CD4-positive, alpha-beta memory T cell (primary cell): ENCODE data around the gene NDUFS6. TPM values are rescaled to one million over a fixed set of nuclear protein-coding genes. Genes with fewer than 3 reads are reported as not detected.
"Not testable (repeated sequence)": the region's sequence is repeated elsewhere in the genome, so short reads cannot be mapped to it uniquely, and the experiment has no call there.

ENCODE experiments used
- CTCF ChIA-PET: fragments of 350-600 bp; sonication (Branson Sonifier 250); formaldehyde crosslinking; loops from one replicate; lab custom pipeline; 2021; ENCODE audit warnings: inconsistent platforms; ENCODE audit not compliant: partially characterized antibody; lab: Charles Lee
- POLR2A ChIA-PET: fragments of 350-600 bp; sonication (Branson Sonifier 250); formaldehyde crosslinking; loops from one replicate; lab custom pipeline; 2021; ENCODE audit not compliant: partially characterized antibody; lab: Charles Lee
- DNase-seq, 5 donors: peaks; one replicate each; pipeline versions ENCODE4 v3.0.0 to v3.0.0-alpha.2; 2020 to 2022; ENCODE audit warnings: mixed read lengths in 1 of 5
- H3K27ac ChIP-seq: one replicate; pipeline ENCODE4 v1.7.0; 2013; ENCODE audit warnings: low read depth, low read length
- H3K27me3 ChIP-seq: 2 replicates; pipeline ENCODE4 v1.7.0; 2013; ENCODE audit warnings: mild to moderate bottlenecking, low read length, moderate library complexity; ENCODE audit not compliant: insufficient read depth
- H3K36me3 ChIP-seq: 2 replicates; pipeline ENCODE4 v1.7.0; 2013; ENCODE audit warnings: mild to moderate bottlenecking, low read length, moderate library complexity; ENCODE audit not compliant: insufficient read depth
- H3K4me1 ChIP-seq: 2 replicates; pipeline ENCODE4 v1.7.0; 2013; ENCODE audit warnings: mild to moderate bottlenecking, low read length, moderate library complexity; ENCODE audit not compliant: insufficient read depth
- H3K4me3 ChIP-seq, 2 donors: one replicate each; pipeline ENCODE4 v1.7.0; 2013; ENCODE audit warnings: low read length in 2 of 2, mild to moderate bottlenecking in 1 of 2
- H3K9me3 ChIP-seq, 2 donors: one replicate each; pipeline ENCODE4 v1.7.0; 2013; ENCODE audit warnings: low read length in 2 of 2, control low read depth in 1 of 2; ENCODE audit not compliant: control insufficient read depth in 1 of 2
- H3K27ac Mint-ChIP-seq, 7 donors: one replicate each; pipeline ENCODE4 v1.8.0; 2020 to 2021; ENCODE audit warnings: mixed read lengths in 7 of 7, mild to moderate bottlenecking in 6 of 7, inconsistent platforms in 3 of 7, moderate library complexity in 3 of 7
- H3K27me3 Mint-ChIP-seq, 2 donors: one replicate each; pipeline ENCODE4 v1.8.0; 2020 to 2021; ENCODE audit warnings: mixed read lengths in 2 of 2
- H3K36me3 Mint-ChIP-seq, 2 donors: one replicate each; pipeline ENCODE4 v1.8.0; 2020 to 2021; ENCODE audit warnings: mixed read lengths in 2 of 2, inconsistent platforms in 1 of 2, mild to moderate bottlenecking in 1 of 2
- H3K4me1 Mint-ChIP-seq, 4 donors: one replicate each; pipeline ENCODE4 v1.8.0; 2020 to 2021; ENCODE audit warnings: mixed read lengths in 4 of 4, mild to moderate bottlenecking in 1 of 4
- H3K4me3 Mint-ChIP-seq, 8 donors: one replicate each; pipeline ENCODE4 v1.8.0; 2020 to 2021; ENCODE audit warnings: mixed read lengths in 8 of 8, mild to moderate bottlenecking in 7 of 8, moderate library complexity in 6 of 8, inconsistent platforms in 3 of 8
- H3K9me3 Mint-ChIP-seq, 8 donors: one replicate each; pipeline ENCODE4 v1.8.0; 2020 to 2021; ENCODE audit warnings: mixed read lengths in 8 of 8, mild to moderate bottlenecking in 5 of 8, inconsistent platforms in 3 of 8, moderate library complexity in 1 of 8
- intact Hi-C: fragments of 100-400 bp; cut with micrococcal nuclease; formaldehyde crosslinking; loops from one replicate; pipeline ENCODE4 v1.15.1; 2023
- polyA plus RNA-seq, 2 donors: library from polyadenylated mRNA; unstranded; fragments of 300-500 nt; fragmentation: Illumina TruSeq; gene quantifications; one replicate each; pipeline ENCODE4 v1.2.3, GENCODE V29; 2021
- total RNA-seq, 2 experiments: library from RNA; stranded (reverse); gene quantifications; one replicate each; pipeline ENCODE4 v1.2.3, GENCODE V29; 2021

NDUFS6 gene
- total and polyA plus RNA-seq, 4 experiments from 2014 or later, result 14.4 to 79.0 (median 38.5) TPM

DNA sequence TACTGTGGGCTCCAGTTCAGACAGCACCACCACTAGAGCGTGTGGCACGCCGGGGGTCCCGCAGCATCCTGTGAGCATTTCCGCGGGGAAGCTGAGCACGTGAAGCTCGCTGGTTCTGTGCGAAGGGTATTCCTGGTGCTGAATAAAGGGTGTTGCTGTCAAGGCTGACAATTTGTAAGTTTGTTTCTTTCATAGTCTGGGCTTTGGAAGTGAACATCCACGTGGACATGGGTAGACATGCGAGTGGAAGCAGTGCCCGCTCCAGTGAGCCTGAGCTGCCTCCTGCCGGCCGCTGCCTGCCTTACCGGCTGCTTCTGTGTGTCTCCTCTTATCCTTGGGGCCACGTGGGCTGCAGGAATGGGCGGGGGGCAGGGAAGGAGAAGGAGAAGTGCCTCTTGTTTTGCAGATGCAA, 14.7 kb downstream of the NDUFS6 start:
- POLR2A ChIA-PET, result no interaction called here
- Histone ChIP-seq H3K27me3 (no peaks in the 10 kb centered on the region), H3K4me1 (no peaks in the 10 kb centered on the region), H3K27ac (no peak overlapping the region), H3K36me3 (peaks cover 56% of the 10 kb centered on the region), H3K4me3 (no peak overlapping the region), H3K9me3 (no peaks in the 10 kb centered on the region)
- intact Hi-C loops, result no loop called here
- Mint-ChIP-seq H3K9me3 (no peaks in the 10 kb centered on the region), H3K36me3 (peaks cover 81 to 90% of the 10 kb centered on the region in 2 donors), H3K27ac (peak overlapping the region in 1 of 7 donors; percentile 10), H3K4me3 (no peak overlapping the region), H3K4me1 (peaks cover 0 to 6% (median 3%) of the 10 kb centered on the region in 4 donors), H3K27me3 (no peaks in the 10 kb centered on the region)
- CTCF ChIA-PET, result no interaction called here
- DNase-seq, result no peak

DNA sequence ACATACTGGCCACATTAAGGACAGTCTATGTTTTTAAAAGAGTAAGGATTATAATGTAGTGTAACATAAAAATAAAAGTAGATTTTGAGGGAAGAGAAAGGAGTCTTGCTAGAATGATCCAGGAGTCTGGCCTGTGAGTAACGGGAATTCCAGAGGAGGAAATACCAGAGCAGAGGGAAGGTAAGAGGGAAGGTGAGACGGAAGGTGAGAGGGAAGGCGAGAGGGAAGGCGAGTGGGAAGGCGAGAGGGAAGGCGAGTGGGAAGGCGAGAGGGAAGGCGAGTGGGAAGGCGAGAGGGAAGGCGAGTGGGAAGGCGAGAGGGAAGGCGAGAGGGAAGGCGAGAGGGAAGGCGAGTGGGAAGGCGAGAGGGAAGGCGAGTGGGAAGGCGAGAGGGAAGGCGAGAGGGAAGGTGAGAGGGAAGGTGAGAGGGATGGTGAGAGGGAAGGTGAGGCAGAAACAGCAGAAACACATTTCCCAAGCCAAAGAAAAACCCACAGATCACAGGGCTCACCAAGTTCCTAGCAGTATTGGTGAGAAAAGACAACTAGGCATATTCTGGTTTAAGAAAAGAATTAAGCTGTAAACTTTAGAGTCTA, 15.4 kb downstream of the NDUFS6 start:
- H3K4me1 Mint-ChIP-seq, DNase-seq, H3K27me3 Mint-ChIP-seq, intact Hi-C loops, POLR2A ChIA-PET, H3K9me3 Mint-ChIP-seq, H3K27me3 ChIP-seq, H3K9me3 ChIP-seq, H3K4me3 Mint-ChIP-seq, H3K4me1 ChIP-seq, H3K4me3 ChIP-seq, CTCF ChIA-PET, H3K27ac ChIP-seq: not testable (repeated sequence)
- Mint-ChIP-seq H3K36me3 (peaks cover 83 to 90% of the 10 kb centered on the region in 2 donors), H3K27ac (peak overlapping the region in 1 of 7 donors; percentile 10)
- peaks cover 53% of the 10 kb centered on the region for H3K36me3 ChIP-seq

DNA sequence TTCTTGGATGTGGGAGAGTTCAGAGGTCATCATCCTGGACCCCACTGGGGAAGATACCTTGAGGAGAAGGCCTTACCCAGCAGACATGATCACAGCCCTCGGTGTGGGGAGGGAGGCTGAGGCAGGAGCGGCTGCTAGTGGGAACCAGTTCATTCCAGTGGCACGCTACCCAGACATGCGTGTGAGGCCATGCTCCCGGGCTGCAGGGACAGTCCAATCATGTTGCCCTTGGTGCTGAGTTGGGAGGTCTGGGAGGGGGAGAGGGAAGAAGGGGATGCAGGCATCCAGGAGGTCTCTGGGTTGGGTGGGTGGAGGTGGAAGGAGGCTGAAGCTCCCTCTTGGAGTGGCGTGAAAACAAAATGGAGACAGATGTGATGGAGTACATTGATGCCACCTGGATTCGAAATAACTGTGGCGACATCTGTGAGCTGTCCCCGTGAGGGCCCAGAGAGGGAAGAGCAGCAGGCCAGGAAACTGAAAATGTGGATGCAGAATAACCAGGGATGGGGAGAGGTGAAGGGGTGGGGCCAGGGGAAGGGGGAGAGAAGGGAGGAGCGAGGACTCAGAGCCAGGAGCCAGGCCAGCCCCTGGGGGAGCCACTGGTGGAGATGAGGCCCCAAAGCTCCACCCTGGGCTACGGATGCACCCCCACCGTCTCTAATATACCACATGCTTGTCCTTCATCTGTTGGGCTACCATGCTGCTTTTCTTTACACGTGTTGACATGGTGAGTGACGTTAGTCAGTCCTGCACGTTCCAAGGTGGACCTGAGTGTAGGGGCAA, 16.2 kb downstream of the NDUFS6 start:
- no peaks in the 10 kb centered on the region for H3K27me3 Mint-ChIP-seq
- peak overlapping the region in 1 of 8 donors; percentile 35 for H3K4me3 Mint-ChIP-seq
- no peaks in the 10 kb centered on the region for H3K9me3 ChIP-seq
- H3K4me1 Mint-ChIP-seq, result peaks cover 0 to 2% (median under 1%) of the 10 kb centered on the region in 4 donors
- H3K27ac ChIP-seq, result no peak overlapping the region
- CTCF ChIA-PET, result no interaction called here
- no peaks in the 10 kb centered on the region for H3K4me1 ChIP-seq
- no peak overlapping the region for H3K4me3 ChIP-seq
- DNase-seq, result no peak
- POLR2A ChIA-PET, result no interaction called here
- H3K27ac Mint-ChIP-seq, result peak overlapping the region in 1 of 7 donors; percentile 53
- no peaks in the 10 kb centered on the region for H3K27me3 ChIP-seq
- H3K36me3 ChIP-seq, result peaks cover 49% of the 10 kb centered on the region
- H3K36me3 Mint-ChIP-seq, result peaks cover 80 to 86% of the 10 kb centered on the region in 2 donors
- intact Hi-C loops, result no loop called here
- H3K9me3 Mint-ChIP-seq, result no peaks in the 10 kb centered on the region

- Mint-ChIP-seq H3K4me1 (peaks cover 0 to 2% (median under 1%) of the 10 kb centered on the region in 4 donors), H3K9me3 (no peaks in the 10 kb centered on the region), H3K27me3 (no peaks in the 10 kb centered on the region), H3K36me3 (peaks cover 71 to 90% of the 10 kb centered on the region in 2 donors), H3K4me3 (no peak overlapping the region), H3K27ac (no peak overlapping the region)
- ChIA-PET CTCF (no interaction called here), POLR2A (no interaction called here)
- Histone ChIP-seq H3K27ac (no peak overlapping the region), H3K9me3 (no peaks in the 10 kb centered on the region), H3K4me1 (no peaks in the 10 kb centered on the region), H3K4me3 (no peak overlapping the region), H3K36me3 (peaks cover 41% of the 10 kb centered on the region), H3K27me3 (no peaks in the 10 kb centered on the region)
- intact Hi-C loops, result no loop called here
- no peak for DNase-seq
These were observed 17.6 kb downstream of the NDUFS6 start for GRCh38 chr5:1818784-1819183.

- Histone ChIP-seq H3K4me1 (no peaks in the 10 kb centered on the region), H3K4me3 (no peak overlapping the region), H3K27ac (no peak overlapping the region), H3K36me3 (peaks cover 34% of the 10 kb centered on the region), H3K9me3 (no peaks in the 10 kb centered on the region), H3K27me3 (no peaks in the 10 kb centered on the region)
- no peaks in the 10 kb centered on the region for H3K9me3 Mint-ChIP-seq
- H3K27me3 Mint-ChIP-seq, result no peaks in the 10 kb centered on the region
- H3K36me3 Mint-ChIP-seq, result peaks cover 66 to 86% of the 10 kb centered on the region in 2 donors
- intact Hi-C loops, result no loop called here
- no peak overlapping the region for H3K4me3 Mint-ChIP-seq
- peak overlapping the region in 1 of 7 donors; percentile 62 for H3K27ac Mint-ChIP-seq
- ChIA-PET POLR2A (no interaction called here), CTCF (no interaction called here)
- H3K4me1 Mint-ChIP-seq, result peaks cover 0 to 2% (median under 1%) of the 10 kb centered on the region in 4 donors
- no peak for DNase-seq
These were observed 18.3 kb downstream of the NDUFS6 start for GRCh38 chr5:1819458-1819857.

GRCh38 chr5:1820381-1820780, 19.2 kb downstream of the NDUFS6 start:
- Histone ChIP-seq H3K4me1 (no peaks in the 10 kb centered on the region), H3K4me3 (no peak overlapping the region), H3K27ac (no peak overlapping the region), H3K27me3 (no peaks in the 10 kb centered on the region), H3K36me3 (peaks cover 25% of the 10 kb centered on the region), H3K9me3 (no peaks in the 10 kb centered on the region)
- CTCF ChIA-PET, result interaction anchor here (0.7 kb wide), 1 partner anchor 11 kb away, joined by 3 read pairs; no protein-coding TSS in a partner anchor
- Mint-ChIP-seq H3K27ac (peak overlapping the region in 1 of 7 donors; percentile 41), H3K27me3 (no peaks in the 10 kb centered on the region), H3K4me1 (peaks cover 0 to 2% (median under 1%) of the 10 kb centered on the region in 4 donors), H3K4me3 (peak overlapping the region in 1 of 8 donors; percentile 58), H3K36me3 (peaks cover 57 to 76% of the 10 kb centered on the region in 2 donors), H3K9me3 (no peaks in the 10 kb centered on the region)
- no peak for DNase-seq
- intact Hi-C loops, result no loop called here
- POLR2A ChIA-PET, result interaction anchor here (0.6 kb wide), 1 partner anchor 30 kb away, joined by 3 read pairs; no protein-coding TSS in a partner anchor

GRCh38 chr5:1820926-1821325, 19.7 kb downstream of the NDUFS6 start:
- Mint-ChIP-seq H3K4me3 (no peak overlapping the region), H3K27ac (no peak overlapping the region), H3K9me3 (no peaks in the 10 kb centered on the region), H3K36me3 (peaks cover 52 to 72% of the 10 kb centered on the region in 2 donors), H3K27me3 (no peaks in the 10 kb centered on the region), H3K4me1 (peaks cover 0 to 2% (median under 1%) of the 10 kb centered on the region in 4 donors)
- DNase-seq, result no peak
- CTCF ChIA-PET, result interaction anchor here (0.7 kb wide), 1 partner anchor 11 kb away, joined by 3 read pairs; no protein-coding TSS in a partner anchor
- H3K27me3 ChIP-seq, result no peaks in the 10 kb centered on the region
- no peaks in the 10 kb centered on the region for H3K9me3 ChIP-seq
- no peak overlapping the region for H3K4me3 ChIP-seq
- no peaks in the 10 kb centered on the region for H3K4me1 ChIP-seq
- POLR2A ChIA-PET, result interaction anchor here (0.6 kb wide), 1 partner anchor 31 kb away, joined by 3 read pairs; no protein-coding TSS in a partner anchor
- peaks cover 20% of the 10 kb centered on the region for H3K36me3 ChIP-seq
- H3K27ac ChIP-seq, result no peak overlapping the region
- intact Hi-C loops, result no loop called here
